Measurements from ENCODE around the gene CCDC57.
"Not testable (repeated sequence)": the region's sequence is repeated elsewhere in the genome, so short reads cannot be mapped to it uniquely, and the experiment has no call there.

The CCDC57 gene

DNA sequence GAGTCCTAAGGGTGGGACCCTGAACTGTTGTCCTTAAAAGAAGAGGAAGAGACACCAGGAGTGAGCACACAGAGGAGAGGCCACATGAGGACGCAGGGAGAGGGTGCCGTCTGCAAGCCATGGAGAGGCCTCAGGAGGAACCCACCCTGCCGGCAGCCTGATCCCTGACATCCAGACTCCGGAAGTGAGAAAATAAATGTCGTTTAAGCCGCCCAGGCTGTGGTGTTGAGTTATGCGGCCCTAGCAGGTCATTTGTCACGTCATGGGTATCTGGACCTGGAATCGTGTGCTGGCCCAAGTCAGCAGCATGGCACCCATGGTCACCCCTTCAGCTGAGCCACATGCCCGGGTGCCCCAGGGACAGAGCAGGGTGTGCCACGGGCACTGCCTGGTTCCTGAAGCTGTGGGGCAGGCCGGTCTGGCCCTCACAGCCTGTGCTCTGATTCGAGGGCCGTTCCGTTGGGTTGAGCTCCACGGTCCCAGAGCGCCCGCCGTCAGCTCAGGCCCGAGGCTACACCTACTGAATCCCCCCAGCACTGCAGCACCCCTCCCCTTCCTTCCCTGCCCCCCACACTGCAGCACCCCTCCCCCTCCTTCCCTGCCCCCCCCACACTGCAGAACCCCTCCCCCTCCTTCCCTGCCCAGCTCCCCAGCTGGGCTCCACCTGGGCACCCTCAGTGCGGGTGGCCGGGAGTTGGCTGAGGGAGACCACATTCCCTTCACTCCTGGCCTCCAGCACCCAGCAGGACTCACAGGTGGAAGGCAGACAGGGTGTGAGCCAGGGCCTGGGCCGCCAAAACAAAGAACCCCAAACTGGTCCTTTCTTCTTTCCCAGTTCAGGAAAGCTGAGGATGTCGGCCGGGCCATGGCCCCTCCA, 2.7 kb upstream of the CCDC57 start:
- H3K27me3 ChIP-seq (ENCODE audit: control insufficient read depth, insufficient read depth, low read length), result peaks cover 10% of the 10 kb centered on the region
- H3K4me3 ChIP-seq (ENCODE audit: low read depth, low read length), result no peak overlapping the region
- no peaks in the 10 kb centered on the region for H3K4me1 ChIP-seq (ENCODE audit: control insufficient read depth, insufficient read depth, low read length)
- H3K9me3 ChIP-seq (ENCODE audit: control insufficient read depth, insufficient read depth, low read length), result no peaks in the 10 kb centered on the region
- H3K9ac ChIP-seq (ENCODE audit: low read depth, low read length), result no peak overlapping the region
- no peaks in the 10 kb centered on the region for H3K36me3 ChIP-seq (ENCODE audit: control insufficient read depth, insufficient read depth, low read length)

DNA sequence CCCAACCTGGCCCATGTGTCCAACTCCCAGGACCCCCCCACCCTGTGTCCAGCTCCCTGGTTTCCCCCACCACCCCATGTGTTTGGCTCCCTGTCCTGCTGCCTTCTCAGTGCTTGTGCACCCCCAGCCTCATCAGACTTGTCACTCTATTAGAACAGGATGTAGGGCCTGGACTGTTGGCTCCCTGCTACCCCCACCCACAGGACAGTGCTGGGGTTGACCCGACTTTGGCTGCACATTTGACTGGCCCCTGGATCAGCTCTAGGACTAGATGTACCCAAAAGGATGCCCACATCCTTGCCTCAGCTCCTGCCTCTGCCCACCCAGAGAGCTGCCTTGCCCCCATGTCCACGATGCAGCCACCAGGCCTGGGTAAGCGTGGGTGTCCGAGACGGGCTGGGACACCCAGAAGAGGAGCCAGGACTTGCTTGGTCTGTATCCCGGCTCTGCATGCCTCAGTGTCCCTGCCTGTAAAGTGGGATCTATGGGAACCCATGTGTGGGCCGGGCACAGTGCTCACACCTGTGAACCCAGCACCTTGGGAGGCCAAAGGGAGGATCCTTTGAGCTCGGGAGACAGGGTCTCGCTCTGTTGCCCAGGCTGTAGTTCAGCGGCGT, 1.5 kb upstream of the CCDC57 start:
- H3K36me3 ChIP-seq (ENCODE audit: control insufficient read depth, insufficient read depth, low read length), result no peaks in the 10 kb centered on the region
- no peaks in the 10 kb centered on the region for H3K4me1 ChIP-seq (ENCODE audit: control insufficient read depth, insufficient read depth, low read length)
- H3K9ac ChIP-seq (ENCODE audit: low read depth, low read length), result no peak overlapping the region

DNA sequence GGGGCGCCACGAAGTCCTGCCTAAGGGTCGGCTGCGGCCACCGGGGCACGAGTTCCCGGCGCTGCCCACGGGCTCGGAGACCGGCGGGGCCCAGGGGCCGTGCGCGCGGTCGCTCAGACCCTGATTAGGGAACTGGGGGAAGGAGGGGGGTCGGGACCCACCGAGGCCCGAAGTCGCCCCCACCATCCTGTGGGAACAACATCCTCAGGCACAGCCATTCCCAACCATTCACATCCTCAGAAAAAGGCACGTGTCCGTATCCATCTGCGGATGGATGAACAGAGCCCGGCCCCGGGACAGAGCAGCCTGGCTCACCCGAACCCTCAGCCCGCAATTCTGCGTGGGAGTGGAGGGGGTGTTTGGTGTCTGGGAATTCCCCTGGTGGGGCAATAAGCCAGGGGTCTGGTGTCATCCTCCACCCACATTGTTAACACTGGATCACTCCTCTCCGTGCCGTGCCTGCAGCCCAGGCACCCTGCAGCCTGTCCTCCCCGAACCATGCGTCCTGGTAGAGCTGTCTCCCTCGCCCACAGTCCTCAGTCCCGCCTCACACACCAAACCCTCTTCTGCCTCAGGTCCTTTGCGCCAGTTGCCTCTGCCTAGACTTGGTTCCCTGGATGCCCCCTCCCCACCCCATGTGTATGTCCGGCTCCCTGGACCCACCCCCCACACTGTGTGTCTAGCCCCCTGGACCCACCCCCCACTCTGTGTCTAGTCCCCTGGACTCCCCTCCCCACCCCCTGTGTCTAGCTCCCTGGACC, 789 bp upstream of the CCDC57 start:
- no peaks in the 10 kb centered on the region for H3K4me1 ChIP-seq (ENCODE audit: control insufficient read depth, insufficient read depth, low read length)
- no peaks in the 10 kb centered on the region for H3K9me3 ChIP-seq (ENCODE audit: control insufficient read depth, insufficient read depth, low read length)
- H3K27me3 ChIP-seq (ENCODE audit: control insufficient read depth, insufficient read depth, low read length), result peaks cover 10% of the 10 kb centered on the region
- H3K9ac ChIP-seq (ENCODE audit: low read depth, low read length), result peak overlapping the region; percentile 37
- H3K4me3 ChIP-seq (ENCODE audit: low read depth, low read length), result peak overlapping the region; percentile 58
- H3K36me3 ChIP-seq (ENCODE audit: control insufficient read depth, insufficient read depth, low read length), result no peaks in the 10 kb centered on the region

More for the DNA sequence above, 1.5 kb upstream of the CCDC57 start:
- no peak overlapping the region for H3K4me3 ChIP-seq (ENCODE audit: low read depth, low read length)
- H3K9me3 ChIP-seq (ENCODE audit: control insufficient read depth, insufficient read depth, low read length), result no peaks in the 10 kb centered on the region
- H3K27me3 ChIP-seq (ENCODE audit: control insufficient read depth, insufficient read depth, low read length), result peaks cover 10% of the 10 kb centered on the region

DNA sequence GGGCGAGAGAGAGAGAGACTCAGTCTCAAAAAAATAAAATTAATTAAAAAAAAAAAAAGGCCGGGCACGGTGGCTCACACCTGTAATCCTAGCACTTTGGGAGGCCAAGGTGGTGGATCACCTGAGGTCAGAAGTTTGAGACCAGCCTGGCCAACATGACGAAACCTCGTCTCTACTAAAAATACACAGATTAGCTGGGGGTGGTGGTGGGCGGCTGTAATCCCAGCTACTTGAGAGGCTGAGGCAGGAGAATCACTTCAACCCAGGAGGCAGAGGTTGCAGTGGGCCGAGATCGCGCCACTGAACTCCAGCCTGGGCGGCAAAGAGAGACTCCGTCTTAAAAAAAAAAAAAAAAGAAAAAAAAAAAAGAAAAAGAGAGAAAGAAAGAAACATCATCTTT, 2.0 kb downstream of the CCDC57 start:
- peaks cover 10% of the 10 kb centered on the region for H3K27me3 ChIP-seq (ENCODE audit: control insufficient read depth, insufficient read depth, low read length)
- not testable (repeated sequence) for H3K36me3 ChIP-seq (ENCODE audit: control insufficient read depth, insufficient read depth, low read length); H3K9ac ChIP-seq (ENCODE audit: low read depth, low read length); H3K9me3 ChIP-seq (ENCODE audit: control insufficient read depth, insufficient read depth, low read length); H3K4me1 ChIP-seq (ENCODE audit: control insufficient read depth, insufficient read depth, low read length); H3K4me3 ChIP-seq (ENCODE audit: low read depth, low read length)

DNA sequence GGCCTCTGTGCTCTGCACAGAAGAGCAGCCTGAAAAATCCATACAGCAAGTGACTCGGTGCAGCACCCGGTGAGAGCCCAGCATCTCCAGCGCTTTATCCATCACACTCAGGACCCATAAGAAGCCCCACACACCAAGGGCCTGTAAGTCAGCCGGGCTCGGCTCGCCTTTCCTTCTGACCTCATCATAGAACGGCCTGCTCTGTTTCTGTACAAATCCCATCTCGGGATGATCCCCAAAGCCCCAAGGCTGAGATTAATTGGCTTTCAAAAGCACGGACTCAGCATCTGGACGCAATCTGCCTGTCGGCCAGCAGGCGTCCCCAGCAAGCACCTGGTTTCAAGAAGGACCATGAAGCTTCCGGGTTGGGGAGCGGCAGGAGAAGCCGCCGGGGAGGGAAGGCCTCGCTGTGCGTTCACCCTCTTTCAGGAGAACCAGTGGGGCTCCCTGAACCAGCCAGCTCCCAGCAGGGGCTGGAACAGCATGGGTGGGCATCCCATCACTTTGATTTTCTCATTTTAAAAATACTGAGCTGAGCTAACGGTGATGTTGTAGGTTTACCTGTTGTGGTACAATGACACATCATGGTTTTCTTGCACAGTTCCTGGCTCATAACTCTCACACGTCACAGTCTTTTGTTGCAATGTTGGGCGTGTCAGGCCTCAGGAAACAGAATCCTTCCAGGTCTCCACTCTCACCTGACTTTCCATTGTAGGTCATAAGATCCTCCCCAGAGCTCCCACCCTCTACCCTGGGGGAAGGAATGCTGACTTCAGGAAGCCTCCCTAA, 6.7 kb downstream of the CCDC57 start:
- Histone ChIP-seq H3K4me3 (ENCODE audit: low read depth, low read length) (no peak overlapping the region), H3K9me3 (ENCODE audit: control insufficient read depth, insufficient read depth, low read length) (no peaks in the 10 kb centered on the region), H3K4me1 (ENCODE audit: control insufficient read depth, insufficient read depth, low read length) (peaks cover 4% of the 10 kb centered on the region), H3K36me3 (ENCODE audit: control insufficient read depth, insufficient read depth, low read length) (no peaks in the 10 kb centered on the region), H3K27me3 (ENCODE audit: control insufficient read depth, insufficient read depth, low read length) (no peaks in the 10 kb centered on the region), H3K9ac (ENCODE audit: low read depth, low read length) (no peak overlapping the region)

DNA sequence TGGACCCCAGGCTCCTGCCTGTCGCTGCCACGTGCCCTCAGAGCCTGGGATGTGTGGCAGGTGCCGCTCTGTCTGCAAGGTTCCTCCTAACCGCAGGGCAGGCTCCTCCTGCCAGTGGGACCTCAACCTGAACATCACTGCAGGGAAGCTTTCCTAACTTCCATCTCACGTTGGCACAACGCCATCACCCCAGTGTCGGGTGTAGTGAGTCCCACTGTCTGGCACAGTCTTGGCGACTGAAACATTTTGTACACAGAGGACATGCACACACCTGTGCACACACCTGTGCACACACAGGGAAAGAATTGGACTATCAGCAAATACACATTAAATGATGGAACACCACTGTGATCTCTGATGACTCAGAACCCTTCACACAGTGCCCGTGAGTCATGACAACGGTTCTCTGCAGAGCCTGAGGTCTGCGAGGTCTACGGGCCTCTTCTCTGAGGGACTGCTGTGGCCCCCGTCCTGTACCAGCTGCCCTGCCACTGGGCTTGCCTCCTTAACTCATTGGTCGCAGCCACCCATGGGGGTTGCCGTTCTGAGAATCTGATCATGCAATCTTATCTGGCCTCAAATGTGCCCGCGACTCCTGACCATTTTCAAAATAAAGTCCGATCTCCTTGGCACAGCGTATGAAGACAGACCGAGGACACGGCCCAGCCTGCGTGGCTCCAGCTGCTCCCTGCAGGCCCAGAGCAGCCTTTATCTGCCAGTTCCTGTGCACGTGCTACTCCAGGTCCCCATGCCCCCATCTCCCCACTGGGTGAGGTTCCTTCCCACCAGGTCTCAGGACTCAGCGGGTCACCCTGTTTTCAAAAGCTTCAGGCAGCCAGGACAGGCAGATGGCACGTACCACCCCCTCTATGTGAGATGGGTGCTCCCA, 7.6 kb downstream of the CCDC57 start:
- Histone ChIP-seq H3K36me3 (ENCODE audit: control insufficient read depth, insufficient read depth, low read length) (no peaks in the 10 kb centered on the region), H3K9ac (ENCODE audit: low read depth, low read length) (no peak overlapping the region), H3K27me3 (ENCODE audit: control insufficient read depth, insufficient read depth, low read length) (no peaks in the 10 kb centered on the region), H3K9me3 (ENCODE audit: control insufficient read depth, insufficient read depth, low read length) (no peaks in the 10 kb centered on the region), H3K4me1 (ENCODE audit: control insufficient read depth, insufficient read depth, low read length) (peaks cover 4% of the 10 kb centered on the region), H3K4me3 (ENCODE audit: low read depth, low read length) (no peak overlapping the region)

DNA sequence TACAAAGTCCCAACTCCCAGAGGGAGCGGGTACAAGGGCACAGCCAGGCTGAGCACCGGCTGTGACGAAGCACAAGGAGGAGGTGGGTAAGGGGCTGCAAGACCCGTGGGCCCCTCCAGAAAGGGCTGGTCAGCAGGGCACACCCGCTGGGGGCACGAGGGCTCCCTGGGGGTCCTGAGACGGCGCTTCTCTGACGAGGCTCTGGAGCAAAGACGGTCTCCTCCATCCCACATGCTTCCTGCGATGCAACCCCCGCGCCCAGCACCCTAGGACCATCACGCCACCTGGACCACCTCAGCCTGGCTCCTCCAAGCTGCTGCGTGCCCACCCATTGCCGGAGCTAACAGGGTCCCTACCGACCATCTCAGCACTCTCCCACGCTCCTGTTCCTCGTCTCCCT, 8.7 kb downstream of the CCDC57 start:
- H3K9me3 ChIP-seq (ENCODE audit: control insufficient read depth, insufficient read depth, low read length), result no peaks in the 10 kb centered on the region
- no peak overlapping the region for H3K4me3 ChIP-seq (ENCODE audit: low read depth, low read length)
- H3K9ac ChIP-seq (ENCODE audit: low read depth, low read length), result no peak overlapping the region
- H3K27me3 ChIP-seq (ENCODE audit: control insufficient read depth, insufficient read depth, low read length), result no peaks in the 10 kb centered on the region
- peaks cover 4% of the 10 kb centered on the region for H3K4me1 ChIP-seq (ENCODE audit: control insufficient read depth, insufficient read depth, low read length)
- no peaks in the 10 kb centered on the region for H3K36me3 ChIP-seq (ENCODE audit: control insufficient read depth, insufficient read depth, low read length)

DNA sequence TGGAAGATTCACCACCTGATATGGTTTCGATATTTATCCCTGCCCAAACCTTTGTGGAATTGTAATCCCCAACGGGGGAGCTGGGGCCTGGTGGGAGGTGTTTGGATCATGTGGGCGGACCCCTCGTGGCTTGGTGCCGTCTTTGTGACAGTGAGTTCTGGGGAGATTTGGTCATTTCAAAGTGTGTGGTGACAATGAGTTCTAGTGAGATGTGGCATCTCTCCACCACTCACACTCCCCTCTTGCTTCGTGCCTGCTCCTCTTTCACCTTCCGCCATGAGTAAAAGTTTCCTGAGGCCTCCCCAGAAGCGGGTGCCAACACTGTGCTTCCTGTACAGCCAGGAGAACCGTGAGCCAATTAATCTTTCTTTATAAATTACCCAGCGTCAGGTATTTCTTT, 9.7 kb downstream of the CCDC57 start:
- H3K9ac ChIP-seq (ENCODE audit: low read depth, low read length), result no peak overlapping the region
- no peaks in the 10 kb centered on the region for H3K27me3 ChIP-seq (ENCODE audit: control insufficient read depth, insufficient read depth, low read length)
- H3K4me1 ChIP-seq (ENCODE audit: control insufficient read depth, insufficient read depth, low read length), result peaks cover 4% of the 10 kb centered on the region
- H3K9me3 ChIP-seq (ENCODE audit: control insufficient read depth, insufficient read depth, low read length), result no peaks in the 10 kb centered on the region
- H3K36me3 ChIP-seq (ENCODE audit: control insufficient read depth, insufficient read depth, low read length), result no peaks in the 10 kb centered on the region
- H3K4me3 ChIP-seq (ENCODE audit: low read depth, low read length), result no peak overlapping the region

DNA sequence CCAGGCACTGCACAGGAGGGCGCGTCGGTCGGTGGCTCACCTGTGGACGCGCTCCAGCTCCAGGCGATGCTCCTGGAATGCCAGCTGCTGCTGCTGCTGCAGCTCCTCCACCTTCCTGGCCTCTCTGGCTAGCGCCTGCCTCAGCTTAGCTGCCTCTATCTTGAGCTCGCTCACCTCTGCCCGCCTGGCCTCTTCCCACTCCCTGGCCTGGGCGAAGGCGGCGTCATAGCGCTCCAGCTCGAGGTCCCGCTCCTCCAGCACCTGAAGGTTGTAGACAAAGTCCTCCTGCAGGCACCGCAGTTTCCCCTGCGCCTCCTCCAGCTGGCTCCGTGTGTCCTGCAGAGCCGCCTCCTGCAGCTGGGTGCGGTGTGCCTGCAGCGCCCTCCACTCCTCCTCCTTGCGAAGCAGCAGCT, 11.1 kb downstream of the CCDC57 start:
- H3K4me3 ChIP-seq (ENCODE audit: low read depth, low read length), result no peak overlapping the region
- H3K9me3 ChIP-seq (ENCODE audit: control insufficient read depth, insufficient read depth, low read length), result no peaks in the 10 kb centered on the region
- peaks cover 3% of the 10 kb centered on the region for H3K36me3 ChIP-seq (ENCODE audit: control insufficient read depth, insufficient read depth, low read length)
- H3K9ac ChIP-seq (ENCODE audit: low read depth, low read length), result no peak overlapping the region
- H3K27me3 ChIP-seq (ENCODE audit: control insufficient read depth, insufficient read depth, low read length), result no peaks in the 10 kb centered on the region
- peaks cover 4% of the 10 kb centered on the region for H3K4me1 ChIP-seq (ENCODE audit: control insufficient read depth, insufficient read depth, low read length)

DNA sequence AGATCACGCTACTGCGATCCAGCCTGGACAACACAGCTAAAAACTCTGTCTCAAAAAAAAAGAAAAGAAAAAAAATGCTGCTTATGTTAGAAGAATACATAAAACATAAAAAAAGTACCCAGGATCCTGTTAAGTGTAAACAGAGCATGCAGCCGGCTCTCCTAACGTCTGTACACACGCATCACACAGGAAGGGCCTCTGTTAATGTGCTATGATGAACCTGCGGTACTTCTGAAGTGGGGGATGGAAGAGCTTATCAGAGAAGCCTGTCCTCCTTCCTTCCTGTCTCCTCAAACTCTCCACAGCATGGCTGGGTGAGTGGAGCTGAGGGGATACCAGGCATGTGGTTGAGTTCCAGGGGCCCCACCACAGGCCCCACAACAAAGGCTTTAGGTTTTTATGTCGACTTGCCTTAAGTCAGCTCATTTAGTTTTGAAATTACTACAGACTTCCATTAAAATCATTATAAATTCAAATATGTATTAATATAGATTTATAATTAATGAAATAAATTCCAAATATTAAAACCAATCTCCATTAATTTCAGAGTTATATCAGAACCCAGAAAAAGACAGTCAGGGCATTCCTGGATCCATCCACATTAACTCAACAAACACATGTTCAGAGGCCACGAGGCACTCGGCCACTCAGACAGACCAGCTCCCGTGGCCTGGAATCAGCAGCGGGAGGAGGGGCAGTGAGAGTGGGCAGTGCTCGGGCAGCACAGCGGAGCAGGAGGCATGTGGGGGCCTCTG, 11.7 kb downstream of the CCDC57 start:
- Histone ChIP-seq H3K9ac (ENCODE audit: low read depth, low read length) (no peak overlapping the region), H3K4me1 (ENCODE audit: control insufficient read depth, insufficient read depth, low read length) (no peaks in the 10 kb centered on the region), H3K4me3 (ENCODE audit: low read depth, low read length) (no peak overlapping the region)

More for the DNA sequence above, 11.7 kb downstream of the CCDC57 start:
- no peaks in the 10 kb centered on the region for H3K9me3 ChIP-seq (ENCODE audit: control insufficient read depth, insufficient read depth, low read length)
- peaks cover 6% of the 10 kb centered on the region for H3K36me3 ChIP-seq (ENCODE audit: control insufficient read depth, insufficient read depth, low read length)
- no peaks in the 10 kb centered on the region for H3K27me3 ChIP-seq (ENCODE audit: control insufficient read depth, insufficient read depth, low read length)
